GM06990 (cell line): ENCODE measurements around the gene PPP1R9A.

ENCODE experiments used
- DNase-seq: peaks from one replicate; pipeline ENCODE4 v3.0.0-alpha.2; 2011; ENCODE audit not compliant: insufficient read length; ENCODE audit errors: extremely low read depth
- H3K27me3 ChIP-seq: replicated peaks from 2 replicates; pipeline ENCODE4 v1.6.0; 2011; ENCODE audit warnings: low read length; ENCODE audit not compliant: control insufficient read depth, insufficient read depth
- H3K36me3 ChIP-seq: 2 replicates; pipeline ENCODE4 v1.5.1; 2011; ENCODE audit warnings: low read length; ENCODE audit not compliant: control insufficient read depth, insufficient read depth
- H3K4me3 ChIP-seq: replicated peaks from 2 replicates; pipeline ENCODE4 v1.5.1; 2011; ENCODE audit warnings: low read depth, mild to moderate bottlenecking, control low read depth, low read length
- TF ChIP-seq, protein P1 (sequence below): IDR thresholded peaks from 2 replicates; pipeline ENCODE4 v1.5.1; 2011; ENCODE audit warnings: low read length, control low read depth, mild to moderate bottlenecking, inconsistent platforms; ENCODE audit not compliant: insufficient read depth, poor library complexity, severe bottlenecking

Gene PPP1R9A

GRCh38 chr7:95026018-95026417, 118.6 kb downstream of the PPP1R9A start:
- TF ChIP-seq, protein P1, sequence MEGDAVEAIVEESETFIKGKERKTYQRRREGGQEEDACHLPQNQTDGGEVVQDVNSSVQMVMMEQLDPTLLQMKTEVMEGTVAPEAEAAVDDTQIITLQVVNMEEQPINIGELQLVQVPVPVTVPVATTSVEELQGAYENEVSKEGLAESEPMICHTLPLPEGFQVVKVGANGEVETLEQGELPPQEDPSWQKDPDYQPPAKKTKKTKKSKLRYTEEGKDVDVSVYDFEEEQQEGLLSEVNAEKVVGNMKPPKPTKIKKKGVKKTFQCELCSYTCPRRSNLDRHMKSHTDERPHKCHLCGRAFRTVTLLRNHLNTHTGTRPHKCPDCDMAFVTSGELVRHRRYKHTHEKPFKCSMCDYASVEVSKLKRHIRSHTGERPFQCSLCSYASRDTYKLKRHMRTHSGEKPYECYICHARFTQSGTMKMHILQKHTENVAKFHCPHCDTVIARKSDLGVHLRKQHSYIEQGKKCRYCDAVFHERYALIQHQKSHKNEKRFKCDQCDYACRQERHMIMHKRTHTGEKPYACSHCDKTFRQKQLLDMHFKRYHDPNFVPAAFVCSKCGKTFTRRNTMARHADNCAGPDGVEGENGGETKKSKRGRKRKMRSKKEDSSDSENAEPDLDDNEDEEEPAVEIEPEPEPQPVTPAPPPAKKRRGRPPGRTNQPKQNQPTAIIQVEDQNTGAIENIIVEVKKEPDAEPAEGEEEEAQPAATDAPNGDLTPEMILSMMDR: no peak
- H3K27me3 ChIP-seq: no peaks in the 10 kb centered on the region

GRCh38 chr7:95026421-95027072, 119.2 kb downstream of the PPP1R9A start:
- Histone ChIP-seq H3K36me3 (no peaks in the 10 kb centered on the region), H3K4me3 (no peak overlapping the region), H3K27me3 (no peaks in the 10 kb centered on the region)
- TF ChIP-seq, protein P1: no peak
- no peak for DNase-seq

More at GRCh38 chr7:95026018-95026417, 118.6 kb downstream of the PPP1R9A start:
- no peaks in the 10 kb centered on the region for H3K36me3 ChIP-seq
- no peak overlapping the region for H3K4me3 ChIP-seq
- DNase-seq: no peak

DNA sequence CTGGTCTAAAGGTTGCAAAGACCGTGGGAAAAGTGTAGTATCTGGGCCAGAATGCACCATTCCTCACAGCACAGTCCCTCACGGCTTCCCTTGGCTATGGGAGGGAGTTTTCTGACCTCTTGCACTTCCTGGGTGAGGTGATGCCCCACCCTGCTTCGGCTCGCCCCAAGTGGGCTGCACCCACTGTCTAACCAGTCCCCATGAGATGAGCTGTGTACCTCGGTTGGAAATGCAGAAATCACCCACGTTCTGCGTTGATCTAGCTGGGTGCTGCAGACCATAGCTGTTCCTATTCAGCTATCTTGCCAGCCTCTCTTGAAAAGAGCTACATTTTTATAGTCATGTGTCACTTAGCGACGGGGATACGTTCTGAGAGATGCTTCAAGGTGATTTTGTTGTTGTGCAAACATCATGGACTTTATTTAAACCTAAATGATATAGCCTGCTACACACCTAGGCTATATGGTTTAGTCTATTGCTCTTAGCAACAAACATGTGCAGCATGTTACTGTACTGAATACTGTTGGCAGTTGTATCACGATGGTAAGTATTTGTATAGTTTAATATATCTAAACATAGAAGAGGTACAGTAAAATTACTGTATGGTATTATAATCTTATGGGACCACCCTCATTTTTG, 120.0 kb downstream of the PPP1R9A start:
- TF ChIP-seq, protein P1: no peak
- no peak for DNase-seq
- Histone ChIP-seq H3K27me3 (no peaks in the 10 kb centered on the region), H3K36me3 (no peaks in the 10 kb centered on the region), H3K4me3 (no peak overlapping the region)

GRCh38 chr7:95028683-95029082, 121.3 kb downstream of the PPP1R9A start:
- TF ChIP-seq, protein P1: no peak
- DNase-seq: no peak
- Histone ChIP-seq H3K27me3 (no peaks in the 10 kb centered on the region), H3K4me3 (no peak overlapping the region), H3K36me3 (no peaks in the 10 kb centered on the region)

GRCh38 chr7:95035295-95035694, 127.9 kb downstream of the PPP1R9A start:
- no peak for DNase-seq
- TF ChIP-seq, protein P1: no peak
- H3K27me3 ChIP-seq: no peaks in the 10 kb centered on the region

More at GRCh38 chr7:95035295-95035694, 127.9 kb downstream of the PPP1R9A start:
- Histone ChIP-seq H3K36me3 (no peaks in the 10 kb centered on the region), H3K4me3 (no peak overlapping the region)
